NCI-H526 (cell line): ENCODE data around the gene GRAMD2A.
A peak's percentile ranks its signal among the peaks of the same experiment; 100 is the strongest.

Experiments
- DNase-seq, 2 experiments: peaks; one replicate each; lab custom pipeline; 2025; lab: John Stamatoyannopoulos, UW

GRAMD2A gene

DNA sequence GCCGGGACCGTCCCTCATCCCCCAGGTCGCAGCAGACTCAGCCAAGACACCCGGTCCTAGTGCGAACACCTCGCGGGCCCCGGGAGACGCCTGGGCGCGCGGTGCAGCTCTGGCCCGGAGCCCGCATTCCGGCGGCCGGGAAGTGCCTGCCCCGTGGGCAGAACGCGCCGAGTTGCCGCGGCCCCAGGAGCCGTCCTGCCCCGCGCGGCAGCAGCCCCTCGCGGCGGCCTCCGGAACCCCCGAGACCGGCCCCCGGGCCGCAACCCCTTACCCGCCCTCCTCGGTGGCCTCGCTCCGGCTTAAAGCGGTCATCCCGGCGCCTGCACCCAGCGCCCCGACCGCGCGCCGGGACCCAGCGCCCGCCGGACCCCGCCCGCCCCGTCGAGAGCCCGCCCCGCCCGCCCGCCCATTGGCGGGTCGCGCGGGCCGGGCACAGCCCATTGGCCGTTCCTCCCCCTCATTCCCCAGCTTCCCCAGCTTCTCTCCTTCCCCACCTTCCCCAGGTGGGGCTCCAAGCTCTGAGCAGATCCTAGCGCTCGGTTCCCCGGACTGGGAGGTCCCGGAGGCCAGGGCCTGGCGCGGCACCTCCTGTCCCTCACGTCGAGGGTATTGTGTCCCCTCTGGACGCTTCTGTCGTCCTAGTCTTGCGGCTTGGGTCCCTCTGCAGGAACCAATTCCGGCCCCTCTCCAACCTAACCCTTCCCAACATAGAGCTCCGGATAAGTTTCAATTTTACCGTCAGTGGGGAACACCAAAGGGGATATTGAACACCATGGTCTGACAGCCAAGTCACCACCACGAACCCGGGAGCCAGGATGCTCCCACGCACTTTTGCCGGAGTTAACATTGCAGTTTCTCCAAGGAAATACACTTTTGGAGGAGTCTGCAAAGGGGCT lies at the start of gene GRAMD2A:
Gene GRAMD2A (minus strand): TSS at position 328 of the 896 bp plus-strand sequence.
- DNase-seq: peak in 1 of 2 experiments; percentile 70

DNA sequence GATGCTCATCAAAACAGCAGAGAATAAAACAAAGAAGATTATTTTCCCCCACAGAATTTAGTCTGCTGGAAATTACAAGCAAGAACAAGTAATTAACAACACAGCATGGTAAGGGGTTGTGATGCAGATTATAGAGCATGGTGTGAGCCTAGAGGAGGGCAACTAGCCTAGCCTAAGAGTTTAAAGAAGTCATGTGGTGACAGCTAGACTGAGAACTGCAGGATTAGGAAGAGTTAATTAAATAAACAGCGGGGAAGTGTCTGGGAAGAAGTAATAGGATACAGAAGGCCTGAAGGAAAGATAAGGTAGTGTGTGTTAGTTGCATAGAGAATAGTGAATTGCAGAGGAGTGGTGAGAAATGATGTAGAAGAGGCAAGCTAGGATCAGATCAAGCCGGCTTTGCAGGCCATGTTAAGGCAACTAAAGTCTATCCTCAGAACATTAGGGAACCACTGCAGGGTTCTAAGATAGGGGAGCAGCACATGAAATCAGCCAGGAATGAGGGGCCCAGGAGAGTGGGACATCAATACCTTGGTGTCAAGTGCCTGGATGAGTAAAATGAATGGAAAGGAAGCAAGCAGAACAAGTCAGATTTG lies 45.3 kb upstream of the GRAMD2A start:
- DNase-seq: no peak

DNA sequence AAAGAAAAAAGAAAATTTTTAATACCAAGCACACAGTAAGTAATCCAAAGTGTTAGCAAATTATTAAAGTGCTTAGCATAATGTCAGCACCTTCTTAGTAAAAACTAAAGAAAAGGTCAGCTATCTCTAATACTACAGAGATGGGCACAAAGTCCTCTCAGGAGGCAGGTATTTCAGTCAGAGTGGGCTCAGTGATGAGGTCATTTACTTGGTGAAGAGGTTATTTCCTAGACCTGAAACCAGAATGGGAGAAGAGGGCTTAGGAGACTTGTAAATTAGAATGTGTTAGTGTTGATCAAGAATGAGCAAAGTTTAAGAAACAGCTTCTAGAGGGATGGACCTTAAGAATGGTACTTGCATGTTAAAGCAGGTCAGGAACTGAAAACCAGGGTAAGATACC lies 42.1 kb upstream of the GRAMD2A start:
- DNase-seq: no peak

DNA sequence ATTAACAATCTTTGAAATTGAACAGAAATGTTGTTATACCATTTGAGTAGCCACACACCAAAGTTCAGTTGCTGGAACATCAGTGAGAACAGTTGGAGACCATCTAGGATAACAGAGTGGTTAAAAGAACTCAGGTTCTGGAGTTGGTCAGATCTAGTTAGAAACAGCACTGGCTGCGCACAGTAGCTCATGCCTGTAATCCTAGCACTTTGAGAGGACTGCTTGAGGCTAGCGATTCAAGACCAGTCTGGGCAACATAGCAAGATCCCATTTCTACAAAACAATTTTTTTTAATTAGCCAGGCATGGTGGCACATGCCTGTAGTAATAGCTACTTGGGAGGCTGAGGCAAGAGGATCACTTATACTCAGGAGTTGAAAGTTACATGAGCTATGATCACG lies 41.0 kb upstream of the GRAMD2A start:
- DNase-seq: no peak

DNA sequence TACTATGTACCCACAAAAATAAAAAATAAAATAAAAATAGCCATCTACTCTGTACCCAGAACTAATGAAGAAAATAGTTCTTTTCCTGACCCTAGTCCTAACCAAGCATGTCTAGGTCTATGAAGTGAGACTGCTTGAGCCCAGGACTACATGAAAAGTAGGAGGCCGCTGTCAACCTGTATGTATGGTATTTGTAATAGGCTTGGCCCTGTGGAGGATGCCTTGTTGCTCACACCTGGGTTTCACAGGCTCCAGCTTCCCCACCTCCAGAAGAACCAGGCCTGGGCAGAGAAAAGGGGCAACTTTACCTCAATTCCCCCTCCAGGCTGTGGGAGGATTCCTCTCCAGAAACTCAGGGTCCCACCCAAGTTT lies 40.3 kb upstream of the GRAMD2A start:
- DNase-seq: no peak

DNA sequence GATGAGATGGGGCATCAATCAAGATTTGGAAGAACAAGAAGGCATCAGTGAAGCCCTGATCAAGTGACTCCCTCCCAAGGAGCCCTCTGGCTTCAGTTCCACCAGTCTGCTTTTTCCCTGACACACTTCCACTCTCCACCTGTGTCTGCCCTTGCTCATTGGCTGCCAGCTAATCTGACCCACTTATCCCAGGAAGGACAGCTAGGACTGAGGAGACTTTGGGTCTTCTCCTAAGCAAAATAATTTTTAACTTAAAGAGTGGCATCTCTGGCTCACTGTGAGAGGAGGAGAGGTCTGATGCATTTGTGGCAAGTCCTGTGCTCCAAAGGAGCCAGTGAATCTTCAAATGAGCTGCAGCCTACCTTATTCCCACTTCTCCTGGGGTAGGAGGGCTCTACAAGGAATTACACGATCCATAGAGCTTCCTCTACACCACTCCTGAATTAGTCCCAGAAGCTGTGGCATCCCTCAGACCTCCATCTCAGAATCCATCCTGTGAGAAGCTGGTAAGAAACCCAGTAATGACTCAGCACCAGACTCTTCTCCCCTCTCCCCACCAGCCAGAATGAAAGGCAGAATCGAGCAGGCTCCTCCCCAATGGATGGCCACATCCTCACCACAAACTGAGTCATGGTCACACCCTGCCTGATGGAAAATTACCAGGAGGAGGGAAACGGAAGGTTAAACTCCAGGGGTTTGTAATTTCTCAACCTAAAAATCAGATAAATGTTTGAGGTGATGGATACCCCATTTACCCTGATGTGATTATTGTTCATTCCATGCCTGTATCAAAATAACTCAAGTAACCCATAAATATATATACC lies 39.7 kb upstream of the GRAMD2A start:
- no peak for DNase-seq

- no peak for DNase-seq
Observed at GRCh38 chr15:72236381-72237003, 38.9 kb upstream of the GRAMD2A start.

DNA sequence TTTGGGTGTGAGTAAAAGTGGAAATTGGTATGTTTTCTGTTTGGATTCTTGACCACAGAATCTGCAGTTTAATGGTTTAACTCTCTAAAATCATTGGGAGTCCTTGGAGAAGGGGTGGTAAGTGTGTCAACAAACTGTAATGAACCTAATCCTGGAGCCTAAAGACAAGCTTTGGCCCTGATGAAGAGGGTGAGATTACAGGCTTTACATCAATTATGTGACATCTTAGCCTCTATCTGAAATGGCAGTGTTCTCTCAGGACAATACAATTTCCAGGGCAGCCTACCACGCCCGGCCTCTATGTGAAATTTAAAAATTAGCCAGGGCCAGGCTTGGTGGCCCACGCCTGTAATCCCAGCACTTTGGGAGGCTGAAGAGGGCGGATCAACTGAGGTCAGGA lies 37.7 kb upstream of the GRAMD2A start:
- no peak for DNase-seq

DNA sequence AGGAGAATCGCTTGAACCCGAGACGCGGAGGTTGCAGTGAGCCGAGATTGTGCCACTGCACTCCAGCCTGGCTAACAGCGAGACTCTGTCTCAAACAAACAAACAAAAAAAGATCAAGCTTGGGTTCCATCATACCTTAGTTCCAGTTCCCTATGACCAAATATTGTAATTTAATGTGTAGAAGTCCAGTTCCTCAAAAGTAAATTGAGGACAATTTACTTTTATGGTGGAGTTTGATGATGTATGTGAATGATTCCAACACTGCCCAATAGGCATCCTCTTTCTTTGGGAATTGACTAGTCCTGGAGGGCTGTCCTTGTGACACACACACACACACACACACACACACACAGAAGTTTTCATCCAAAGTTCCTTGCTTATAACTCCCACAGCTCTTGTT lies 36.2 kb upstream of the GRAMD2A start:
- DNase-seq: no peak

- DNase-seq: no peak
Observed at GRCh38 chr15:72231833-72232478, 34.4 kb upstream of the GRAMD2A start.

DNA sequence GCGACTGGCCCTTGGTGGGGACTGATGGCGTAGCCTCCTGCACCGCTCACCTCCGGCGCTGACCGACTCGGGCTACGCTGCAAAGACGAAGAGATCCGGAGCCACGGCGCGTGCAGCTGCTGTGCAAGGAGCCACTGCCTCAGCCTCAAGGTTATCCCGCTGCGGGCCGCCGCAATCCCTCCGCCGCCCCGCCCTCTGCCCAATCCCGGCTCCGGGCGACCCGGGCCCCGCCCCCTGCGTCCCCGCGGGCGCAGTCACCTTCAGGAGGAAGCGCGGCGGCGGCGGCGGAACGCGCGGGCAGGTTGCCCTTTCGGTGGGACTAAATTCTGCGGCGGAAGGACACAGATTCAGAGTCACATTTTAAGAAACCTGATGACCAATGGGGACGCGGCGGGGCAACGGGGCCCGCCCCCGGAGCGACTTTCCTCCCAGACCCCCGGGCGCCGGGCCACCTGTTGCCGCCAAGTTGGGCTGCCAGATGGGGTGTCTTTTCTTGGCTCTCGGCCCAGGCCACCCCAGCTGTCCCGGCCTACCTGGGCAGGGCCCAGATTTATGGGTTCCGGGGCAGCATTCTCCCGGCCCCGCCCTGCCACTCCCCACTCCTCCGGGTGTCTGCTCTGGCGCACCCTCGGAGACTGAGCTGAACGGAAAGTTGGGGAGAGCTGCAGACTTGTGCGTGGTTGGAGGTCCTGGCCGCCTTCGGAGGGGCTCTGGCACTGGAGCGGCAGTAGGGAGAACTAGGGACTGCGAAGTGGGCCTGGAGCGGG lies 33.7 kb upstream of the GRAMD2A start, which contains the start of gene PKM:
Gene PKM (minus strand): TSS at position 125 of the 767 bp plus-strand sequence. CDS start 12,093 bp downstream, outside the sequence.
- DNase-seq: peak; percentile 95 to 99

GRCh38 chr15:72230197-72231065 lies 32.8 kb upstream of the GRAMD2A start:
- DNase-seq: peak; percentile 65 to 93

GRCh38 chr15:72229947-72230196 lies 32.3 kb upstream of the GRAMD2A start:
- DNase-seq: no peak

DNA sequence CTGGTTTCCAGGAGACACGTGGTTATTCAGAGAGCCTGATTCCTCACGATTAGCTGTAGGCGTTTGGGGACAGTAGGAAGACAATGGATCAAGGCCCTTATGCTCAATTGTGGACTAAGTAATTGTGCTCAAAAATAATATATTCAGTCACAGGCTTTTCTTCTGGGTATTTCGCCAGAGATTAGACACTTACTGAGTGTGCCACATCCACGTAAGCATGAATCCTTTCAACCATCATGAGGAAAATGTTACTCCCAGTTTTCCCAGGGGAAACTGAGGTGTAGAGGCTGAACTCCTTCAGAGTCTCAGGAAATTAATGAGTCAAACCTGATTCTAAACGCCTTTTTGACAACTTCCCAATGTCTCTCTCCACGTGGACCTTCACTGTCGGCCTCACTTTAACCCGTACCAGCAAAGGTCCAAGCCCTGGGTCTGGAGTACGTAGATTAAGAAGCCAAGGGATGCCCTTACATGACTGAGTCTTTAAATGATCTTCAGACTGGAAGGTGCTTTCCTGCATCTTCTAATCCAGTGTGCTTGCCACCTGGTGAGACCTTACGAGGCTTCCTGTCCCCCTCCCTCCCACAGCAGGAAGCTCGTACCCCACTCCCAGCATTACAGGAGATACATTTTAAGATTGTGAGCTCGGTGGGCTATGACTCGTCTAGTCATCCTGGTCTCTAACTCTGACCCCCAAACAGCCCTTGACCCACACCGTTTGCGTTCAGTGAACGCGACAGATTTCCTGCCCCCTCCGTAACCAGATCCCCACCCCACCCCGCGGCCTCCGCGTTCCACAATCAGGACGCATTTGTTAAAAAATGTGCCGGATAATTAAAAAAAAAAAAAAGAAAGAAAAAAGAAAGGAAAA lies 31.7 kb upstream of the GRAMD2A start:
- DNase-seq: peak in 1 of 2 experiments; percentile 33

DNA sequence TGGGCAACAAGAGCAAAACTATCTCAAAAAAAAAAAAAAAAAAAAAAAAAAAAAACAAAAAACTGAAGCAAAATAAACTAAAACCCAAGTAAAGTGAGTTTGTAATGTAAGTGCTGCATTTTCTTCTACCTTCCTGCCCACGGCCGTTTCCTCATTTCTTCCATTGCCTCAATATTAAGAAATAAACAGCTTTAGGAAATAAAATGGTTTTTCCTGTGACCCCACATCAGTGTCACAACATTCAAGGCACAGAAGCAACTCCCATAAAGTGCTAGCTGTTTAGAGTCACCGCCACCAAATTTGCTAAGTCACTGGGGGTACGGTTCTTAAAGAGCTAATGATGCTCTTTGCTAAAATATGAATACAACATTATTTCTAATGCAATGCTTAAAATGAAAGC lies 30.1 kb upstream of the GRAMD2A start:
- no peak for DNase-seq

DNA sequence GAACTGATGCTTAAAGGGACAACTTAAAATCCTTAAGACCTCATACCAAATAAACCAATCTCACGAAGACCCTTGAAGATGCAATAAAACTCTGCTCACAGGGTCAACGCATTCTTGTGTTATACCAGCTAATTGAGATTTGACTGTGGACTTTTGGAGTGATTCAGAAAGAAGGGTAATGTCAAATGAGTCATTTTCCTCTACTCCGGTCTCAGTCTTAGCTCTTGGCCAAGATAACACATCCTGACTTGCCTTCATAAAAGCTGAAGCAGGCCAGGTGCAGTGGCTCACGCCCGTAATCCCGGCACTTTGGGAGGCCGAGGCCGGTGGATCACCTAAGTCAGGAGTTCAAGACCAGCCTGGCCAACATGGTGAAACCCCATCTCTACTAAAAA lies 29.6 kb upstream of the GRAMD2A start:
- no peak for DNase-seq

DNA sequence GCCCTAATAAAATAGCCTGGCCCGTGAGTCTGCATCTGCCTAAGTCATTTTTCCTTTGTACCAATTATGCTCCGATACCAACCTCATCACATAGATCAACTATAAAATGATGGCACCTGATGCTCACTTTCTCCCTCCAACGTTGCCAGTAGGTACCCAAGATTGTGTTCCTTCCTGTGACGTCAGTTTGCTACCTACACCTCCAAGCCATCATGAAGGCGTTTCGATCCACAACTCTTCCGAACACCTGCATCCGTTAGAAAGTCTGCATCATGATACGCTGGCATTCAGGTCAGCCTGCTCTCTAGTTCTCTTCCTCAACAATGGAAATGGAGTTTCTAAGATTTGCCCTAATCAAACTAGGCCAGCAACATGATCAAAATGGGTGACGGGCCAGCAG lies 25.7 kb upstream of the GRAMD2A start:
- DNase-seq: no peak

DNA sequence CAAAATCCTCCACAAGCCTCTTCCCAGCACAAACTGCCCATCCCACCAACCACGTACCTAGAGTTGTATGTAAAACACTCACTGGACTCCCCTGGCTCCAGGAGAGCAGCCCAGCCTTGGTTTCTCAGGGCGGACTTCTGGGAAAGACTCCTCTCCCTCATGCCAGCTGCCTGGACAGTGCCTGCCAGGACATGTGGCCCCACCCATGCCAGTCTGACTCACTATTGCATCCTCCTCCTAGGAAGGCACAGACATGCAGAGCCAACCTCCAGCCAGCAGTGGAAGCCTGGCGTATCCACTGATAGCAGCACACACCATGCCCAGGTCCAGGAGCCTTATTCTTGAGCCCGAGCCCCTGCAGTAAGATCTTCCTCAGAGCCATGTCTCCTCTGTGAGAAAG lies 24.8 kb upstream of the GRAMD2A start:
- no peak for DNase-seq

GRCh38 chr15:72220687-72221086 lies 23.1 kb upstream of the GRAMD2A start:
- DNase-seq: no peak
